OCI-LY3 (cell line): Measurements from ENCODE around the gene TMEM119.

Experiments used
- H2AFZ ChIP-seq: fragments of 200-600, 300-600 bp; shearing (Covaris generic); 2 replicates; pipeline ENCODE4 v1.6.0; 2014; ENCODE audit warnings: antibody characterized with exemption, low read depth, low read length
- H3K27ac ChIP-seq: fragments of 200-600, 300-600 bp; sonication (generic); 2 replicates; pipeline ENCODE4 v1.5.1; 2014; ENCODE audit warnings: mild to moderate bottlenecking, low read length, moderate library complexity, mixed read lengths
- H3K27me3 ChIP-seq: fragments of 200-600, 300-600 bp; sonication (generic); 2 replicates; pipeline ENCODE4 v1.6.1; 2014; ENCODE audit warnings: low read depth, low read length, mixed read lengths
- H3K36me3 ChIP-seq: fragments of 200-600, 300-600 bp; sonication (generic); replicated peaks from 2 replicates; pipeline ENCODE3; 2014; ENCODE audit warnings: low read depth, low read length, mixed read lengths
- H3K4me1 ChIP-seq: fragments of 300-600, 200-600 bp; sonication (generic); 2 replicates; pipeline ENCODE4 v1.6.1; 2014; ENCODE audit warnings: low read length, mixed read lengths
- H3K4me2 ChIP-seq: fragments of 200-600, 300-600 bp; sonication (generic); 2 replicates; pipeline ENCODE4 v1.6.1; 2014; ENCODE audit warnings: low read length, mixed read lengths
- H3K4me3 ChIP-seq: fragments of 300-600, 200-600 bp; sonication (generic); 2 replicates; pipeline ENCODE4 v1.5.1; 2014; ENCODE audit warnings: antibody characterized with exemption, mild to moderate bottlenecking, low read length, moderate library complexity
- H3K79me2 ChIP-seq: fragments of 300-600, 200-600 bp; shearing (Covaris generic); 2 replicates; pipeline ENCODE4 v1.6.1; 2014; ENCODE audit warnings: mild to moderate bottlenecking, low read length, mixed read lengths
- H3K9ac ChIP-seq: fragments of 300-600, 200-600 bp; shearing (Covaris generic); 2 replicates; pipeline ENCODE4 v1.6.0; 2014; ENCODE audit warnings: mild to moderate bottlenecking, low read length, moderate library complexity
- H3K9me3 ChIP-seq: fragments of 200-600, 300-600 bp; shearing (Covaris generic); 2 replicates; pipeline ENCODE4 v1.6.1; 2014; ENCODE audit warnings: low read length, mixed read lengths; ENCODE audit not compliant: insufficient read depth
- H4K20me1 ChIP-seq: fragments of 200-600, 300-600 bp; sonication (generic); 2 replicates; pipeline ENCODE4 v1.6.1; 2016; ENCODE audit warnings: low read length, mixed read lengths; ENCODE audit not compliant: insufficient read depth
- CTCF ChIP-seq: fragments of 200-600, 300-600 bp; sonication (generic); IDR thresholded peaks from 2 replicates; pipeline ENCODE4 v1.5.1; 2014; ENCODE audit warnings: antibody characterized with exemption, low read length, low read depth
- EZH2phosphoT487 ChIP-seq: fragments of 200-600 bp; shearing (Covaris generic); IDR thresholded peaks from 2 replicates; pipeline ENCODE4 v1.6.1; 2018; ENCODE audit warnings: antibody characterized with exemption, mixed run types, low read depth

Gene TMEM119

GRCh38 chr12:108565976-108566375 is 31.9 kb downstream of the TMEM119 start:
- Histone ChIP-seq H3K27me3 (no peaks in the 10 kb centered on the region), H3K4me2 (peak overlapping the region; percentile 79), H3K27ac (peak overlapping the region; percentile 99), H3K9ac (peak overlapping the region; percentile 85), H4K20me1 (no peaks in the 10 kb centered on the region), H2AFZ (no peak overlapping the region), H3K79me2 (peaks cover 32% of the 10 kb centered on the region), H3K9me3 (no peaks in the 10 kb centered on the region), H3K36me3 (peaks cover 42% of the 10 kb centered on the region), H3K4me1 (peaks cover 74% of the 10 kb centered on the region), H3K4me3 (peak overlapping the region; percentile 4; the same call in 1 of the 2 replicates)
- TF ChIP-seq CTCF (no peak), EZH2phosphoT487 (no peak)

- H4K20me1 ChIP-seq, result peaks cover 1% of the 10 kb centered on the region
- H3K27ac ChIP-seq, result peak overlapping the region; percentile 99; the same call in 1 of the 2 replicates
- H3K4me3 ChIP-seq, result no peak overlapping the region
- no peak overlapping the region for H2AFZ ChIP-seq
- TF ChIP-seq CTCF (no peak), EZH2phosphoT487 (no peak)
- H3K9me3 ChIP-seq, result no peaks in the 10 kb centered on the region
- H3K4me2 ChIP-seq, result peak overlapping the region; percentile 79; the same call in 1 of the 2 replicates
- H3K79me2 ChIP-seq, result peaks cover 40% of the 10 kb centered on the region
- peaks cover 42% of the 10 kb centered on the region for H3K36me3 ChIP-seq
- no peak overlapping the region for H3K9ac ChIP-seq
- H3K27me3 ChIP-seq, result no peaks in the 10 kb centered on the region
- H3K4me1 ChIP-seq, result peaks cover 65% of the 10 kb centered on the region
Observed at GRCh38 chr12:108565146-108565545, 32.7 kb downstream of the TMEM119 start.

GRCh38 chr12:108564724-108565123 is 33.2 kb downstream of the TMEM119 start:
- no peak overlapping the region for H3K4me2 ChIP-seq
- no peak overlapping the region for H3K4me3 ChIP-seq
- peaks cover 44% of the 10 kb centered on the region for H3K79me2 ChIP-seq
- no peak overlapping the region for H3K9ac ChIP-seq
- H4K20me1 ChIP-seq, result peaks cover 5% of the 10 kb centered on the region
- H3K9me3 ChIP-seq, result no peaks in the 10 kb centered on the region
- no peak overlapping the region for H2AFZ ChIP-seq
- H3K36me3 ChIP-seq, result peaks cover 42% of the 10 kb centered on the region
- no peaks in the 10 kb centered on the region for H3K27me3 ChIP-seq
- TF ChIP-seq CTCF (no peak), EZH2phosphoT487 (no peak)
- H3K27ac ChIP-seq, result peak overlapping the region; percentile 5; the same call in 1 of the 2 replicates
- peaks cover 65% of the 10 kb centered on the region for H3K4me1 ChIP-seq

- no peaks in the 10 kb centered on the region for H3K9me3 ChIP-seq
- peak overlapping the region; percentile 91 for H3K4me3 ChIP-seq
- H3K36me3 ChIP-seq, result peaks cover 39% of the 10 kb centered on the region
- TF ChIP-seq EZH2phosphoT487 (no peak), CTCF (no peak)
- peaks cover 64% of the 10 kb centered on the region for H3K4me1 ChIP-seq
- peak overlapping the region; percentile 91 for H3K4me2 ChIP-seq
- H4K20me1 ChIP-seq, result peaks cover 12% of the 10 kb centered on the region
- peak overlapping the region; percentile 46 for H3K9ac ChIP-seq
- no peak overlapping the region for H2AFZ ChIP-seq
- no peaks in the 10 kb centered on the region for H3K27me3 ChIP-seq
- peaks cover 54% of the 10 kb centered on the region for H3K79me2 ChIP-seq
- H3K27ac ChIP-seq, result peak overlapping the region; percentile 25
Observed at GRCh38 chr12:108563804-108564151, 34.1 kb downstream of the TMEM119 start.
